NCI-H1048 (cell line): ENCODE data around the gene SCN4B.

ENCODE experiments used
- DNase-seq: peaks from one replicate; lab custom pipeline; 2025; lab: John Stamatoyannopoulos, UW

SCN4B gene

GRCh38 chr11:118174006-118174567 lies 21.5 kb upstream of the SCN4B start:
- no peak for DNase-seq

DNA sequence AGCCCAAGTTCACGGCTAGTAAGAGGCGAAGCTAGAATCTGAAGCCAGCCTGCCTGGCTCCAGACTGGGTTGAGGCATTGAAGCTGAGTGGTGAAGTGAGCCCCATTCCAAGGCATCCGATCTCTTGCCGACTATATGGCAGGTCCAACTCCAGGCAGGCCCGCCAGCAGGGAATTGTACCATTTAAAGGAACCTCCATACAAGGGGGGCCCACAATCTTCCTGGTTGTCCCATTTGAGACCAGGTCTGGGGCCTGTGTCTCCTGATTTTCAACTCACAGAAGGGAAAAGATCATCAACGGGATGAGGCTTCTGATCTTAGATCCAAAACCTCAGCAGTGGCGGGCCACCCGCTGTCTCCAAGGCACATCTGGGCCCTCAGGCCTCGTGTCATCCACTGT lies 19.7 kb upstream of the SCN4B start:
- no peak for DNase-seq

GRCh38 chr11:118171269-118172062 lies 18.8 kb upstream of the SCN4B start:
- DNase-seq = peak; percentile 23

GRCh38 chr11:118170882-118171268 lies 18.3 kb upstream of the SCN4B start:
- DNase-seq = no peak

- DNase-seq = no peak
These were observed 17.6 kb upstream of the SCN4B start for GRCh38 chr11:118170231-118170630.

DNA sequence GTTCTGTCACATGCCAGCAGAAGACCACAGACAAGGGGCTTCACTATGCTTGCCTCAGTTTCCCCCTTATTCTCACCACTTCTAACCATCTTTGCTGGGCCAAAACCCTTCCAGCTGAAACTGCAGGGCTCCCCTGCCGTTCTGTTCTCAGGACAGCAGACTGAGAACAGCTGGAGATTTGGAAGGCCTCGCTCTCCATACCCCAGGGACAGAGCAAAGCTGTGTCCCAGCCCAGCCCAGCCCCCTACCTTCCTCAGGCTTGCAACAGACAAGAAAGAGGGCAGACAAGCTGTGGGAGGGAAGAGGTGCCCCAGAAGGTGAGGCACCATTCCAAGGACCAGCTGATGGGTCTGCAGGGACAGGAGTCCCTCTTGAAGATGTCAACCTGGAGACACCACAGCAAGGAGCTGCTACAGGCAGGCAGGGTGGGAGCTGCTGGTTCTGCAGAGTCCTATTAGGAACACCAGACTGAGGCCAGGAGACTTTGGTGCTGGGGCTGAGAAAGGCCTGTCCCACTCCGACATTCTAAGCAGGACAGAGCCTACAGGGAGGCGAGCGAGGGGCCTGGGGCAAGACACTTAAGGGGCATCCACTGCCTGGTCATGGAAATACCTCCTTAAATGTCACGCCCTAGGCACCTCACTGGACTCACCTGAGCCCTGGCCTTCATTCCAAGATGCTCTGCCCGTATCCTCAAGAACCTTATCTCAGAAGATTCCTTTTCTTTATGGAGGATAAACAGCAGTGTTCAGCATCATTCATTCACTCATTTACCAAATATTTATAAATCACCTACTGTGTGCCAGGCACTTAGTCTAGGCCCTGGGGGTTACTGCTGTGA lies 16.9 kb upstream of the SCN4B start:
- DNase-seq = no peak

GRCh38 chr11:118168751-118169150 lies 16.1 kb upstream of the SCN4B start:
- no peak for DNase-seq

DNA sequence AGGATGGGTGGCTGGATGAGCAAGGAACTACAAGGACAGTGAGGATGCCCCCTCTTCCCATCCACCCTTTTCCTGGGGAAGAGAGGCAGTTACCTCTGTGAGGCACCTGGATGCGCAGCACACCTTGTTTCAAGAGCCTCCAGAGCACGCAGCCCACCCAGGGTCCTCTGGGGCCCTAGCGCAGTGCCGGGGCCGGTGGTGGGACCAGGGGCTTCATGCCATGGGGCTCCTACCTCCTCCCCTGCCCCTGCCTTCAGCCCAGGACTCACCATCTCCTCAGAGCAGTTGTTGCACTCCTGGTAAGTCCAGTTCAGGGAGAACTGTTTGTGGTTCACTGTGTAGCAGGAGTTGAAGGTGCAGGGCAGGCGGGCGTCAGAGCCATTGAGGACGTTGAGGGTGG lies 15.7 kb upstream of the SCN4B start:
- no peak for DNase-seq

DNA sequence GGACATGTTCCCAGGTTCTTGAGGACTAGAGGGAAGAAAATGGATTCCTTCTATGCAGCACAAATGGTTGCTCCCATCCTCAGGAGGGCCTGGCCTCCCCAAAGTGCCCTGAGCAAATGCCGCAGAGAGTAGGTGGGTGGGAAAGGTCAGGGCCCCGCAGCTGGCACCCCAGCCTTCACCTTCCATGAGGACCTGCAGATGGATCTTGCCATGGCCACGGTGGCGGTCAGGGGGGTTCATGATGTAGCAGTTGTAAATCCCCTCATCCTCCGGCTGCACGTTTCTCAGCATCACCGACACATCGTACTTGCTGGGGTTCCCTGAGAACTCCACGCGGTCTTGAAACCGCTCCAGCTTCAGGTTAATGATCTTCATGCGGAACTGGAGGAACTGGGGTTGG lies 15.3 kb upstream of the SCN4B start:
- DNase-seq = no peak

- DNase-seq = no peak
These were observed 14.6 kb upstream of the SCN4B start for GRCh38 chr11:118167253-118167652.

- DNase-seq = no peak
These were observed 14.0 kb upstream of the SCN4B start for GRCh38 chr11:118166641-118167040.

DNA sequence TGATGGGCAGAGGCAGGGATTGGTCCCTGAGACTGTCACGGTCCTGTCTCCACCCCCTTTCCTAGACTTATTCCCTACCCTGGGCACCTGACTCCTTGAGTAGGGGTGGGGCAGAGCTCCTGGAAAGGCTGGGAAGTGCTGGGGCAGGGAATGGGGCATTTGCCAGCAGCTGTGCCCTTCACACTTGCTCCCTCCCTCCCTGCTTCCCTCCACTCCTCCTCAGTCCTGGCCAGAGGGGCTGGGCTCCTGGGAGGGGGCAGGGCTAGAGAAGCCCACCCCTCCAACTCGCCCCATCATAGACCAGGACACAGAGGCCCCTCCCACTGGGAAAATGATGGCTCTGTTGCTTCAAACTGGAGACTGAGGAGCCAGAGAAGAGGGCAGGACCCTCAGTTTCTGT lies 12.3 kb upstream of the SCN4B start:
- no peak for DNase-seq

- DNase-seq = no peak
These were observed 10.9 kb upstream of the SCN4B start for GRCh38 chr11:118163494-118163893.

DNA sequence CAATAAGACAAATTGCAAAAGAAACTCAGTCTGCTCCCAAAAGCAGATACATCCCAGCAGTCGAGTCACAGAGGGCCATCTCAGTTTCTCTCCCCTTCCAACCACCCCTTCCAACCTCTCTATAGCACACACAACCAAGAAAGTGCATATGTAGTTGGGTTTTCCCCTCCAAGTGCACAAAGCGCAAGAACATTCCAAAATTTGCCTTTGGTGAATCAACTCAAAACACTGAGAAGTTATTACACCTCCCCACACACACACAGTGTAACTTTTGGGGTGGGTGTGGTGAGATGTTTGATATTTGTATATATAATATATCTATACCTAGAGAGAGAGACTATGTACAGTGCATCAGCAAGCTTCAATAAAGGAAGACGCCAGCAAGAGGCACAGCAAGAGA lies 10.2 kb upstream of the SCN4B start:
- no peak for DNase-seq

- DNase-seq = no peak
These were observed 9.2 kb upstream of the SCN4B start for GRCh38 chr11:118161786-118162185.

DNA sequence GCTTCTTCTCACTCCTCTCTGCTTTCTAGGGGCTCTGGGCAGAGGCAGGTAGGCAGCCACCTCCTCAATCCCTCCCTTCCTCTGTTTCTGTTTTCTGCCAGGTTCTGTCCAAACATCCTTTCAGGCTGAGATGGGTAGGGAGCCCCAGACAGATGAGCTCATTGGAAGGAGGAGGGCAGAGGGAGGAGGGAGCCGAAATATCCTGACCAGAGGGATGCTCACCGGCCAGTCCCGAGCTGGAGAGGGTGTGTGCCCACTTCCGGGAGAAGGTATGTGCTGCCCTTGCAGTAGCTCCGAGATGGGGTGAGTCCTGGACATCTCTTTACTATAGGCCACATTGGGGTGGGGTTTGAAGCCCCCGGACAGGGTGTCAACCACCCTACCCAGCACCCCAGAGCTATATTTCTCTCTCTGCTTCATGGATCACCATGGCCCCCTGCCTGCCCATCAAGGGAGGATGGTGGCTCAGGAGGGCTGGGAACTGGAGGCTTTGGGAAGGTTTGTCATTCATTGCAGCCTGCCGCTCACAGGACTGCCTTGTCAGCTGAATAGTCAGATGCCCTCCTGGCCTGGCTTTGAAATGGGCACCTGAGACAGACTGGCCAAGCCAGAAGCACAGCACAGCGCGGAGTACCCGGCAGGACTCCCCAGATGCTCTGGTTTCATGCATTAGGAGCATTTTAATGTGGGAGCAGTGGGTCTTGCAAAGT lies 4.7 kb upstream of the SCN4B start:
- DNase-seq = no peak

DNA sequence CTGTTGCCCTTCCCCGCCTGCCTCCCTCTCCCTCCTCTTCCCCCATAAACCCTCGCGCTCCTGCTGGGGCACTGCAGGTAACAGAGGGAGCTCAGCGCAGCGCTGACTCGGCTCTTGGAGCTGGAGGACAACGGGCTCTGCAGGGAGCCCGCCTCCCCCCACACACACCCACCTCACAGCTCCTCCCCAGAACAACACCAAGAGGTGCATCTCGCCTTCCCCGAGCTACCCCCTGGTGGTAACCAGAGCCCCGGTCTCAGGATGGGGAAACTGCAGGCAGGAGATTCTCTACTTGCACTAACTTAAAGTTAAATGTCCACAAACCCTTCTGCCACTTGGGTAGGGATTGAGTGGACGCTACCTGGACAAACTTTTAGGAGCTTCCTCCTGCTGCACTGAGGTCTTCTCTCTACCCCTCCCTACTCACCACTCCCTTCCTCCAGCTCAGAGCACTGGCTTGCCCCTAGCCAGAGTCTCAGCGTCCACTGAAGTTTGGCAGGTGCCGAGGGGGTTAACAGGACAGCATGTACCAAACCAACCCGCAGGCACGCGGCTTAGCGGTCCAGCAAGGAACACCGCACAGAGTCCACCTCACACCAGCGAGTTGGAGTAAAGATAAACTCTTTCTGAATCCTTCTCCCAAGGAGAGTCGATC lies 4.0 kb upstream of the SCN4B start:
- no peak for DNase-seq

GRCh38 chr11:118155776-118156530 lies 3.3 kb upstream of the SCN4B start:
- no peak for DNase-seq

DNA sequence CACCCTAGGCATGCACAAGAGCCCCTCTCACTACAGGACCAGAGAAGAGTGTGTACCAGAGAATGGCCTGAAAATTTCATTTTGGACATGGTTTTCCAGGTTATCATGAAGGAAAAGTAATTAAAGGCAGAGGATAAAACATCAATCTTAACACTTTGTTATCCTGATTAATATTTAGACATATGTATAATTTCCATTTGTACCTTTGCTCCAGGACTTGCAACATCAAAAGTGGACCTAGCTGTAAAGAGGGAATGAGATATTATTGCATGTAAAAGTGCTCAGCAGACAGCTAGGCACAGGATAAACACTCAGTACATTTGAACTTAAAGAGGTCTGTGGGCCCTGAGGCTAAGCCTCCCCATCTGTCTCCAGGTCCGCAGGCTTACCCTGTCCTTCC lies 2.0 kb upstream of the SCN4B start:
- no peak for DNase-seq

DNA sequence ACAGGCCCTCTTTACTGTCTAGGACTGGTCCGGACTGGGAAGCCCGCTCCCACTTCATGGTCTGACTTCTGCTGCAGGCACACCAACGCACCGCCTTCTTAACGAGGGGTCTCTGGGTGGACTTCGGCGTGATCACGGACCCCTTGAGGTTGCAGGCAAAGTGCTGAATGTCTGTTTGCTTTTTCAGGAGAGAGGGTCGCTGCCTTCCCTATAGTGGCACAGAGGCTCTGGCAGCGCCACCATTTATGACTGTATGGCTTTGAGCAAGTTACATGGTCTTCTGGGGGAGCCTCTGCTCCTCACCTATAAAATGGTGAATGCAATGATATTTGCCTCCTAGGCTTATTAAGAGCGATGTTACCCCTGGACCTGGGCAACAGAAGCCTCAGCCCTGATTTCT lies 1.4 kb upstream of the SCN4B start:
- DNase-seq = no peak

- no peak for DNase-seq
These were observed 893 bp upstream of the SCN4B start for GRCh38 chr11:118153516-118153915.
